Measurements from ENCODE around the gene WBP2.
A peak's percentile ranks its signal among the peaks of the same experiment; 100 is the strongest.
"Not testable (repeated sequence)": the region's sequence is repeated elsewhere in the genome, so short reads cannot be mapped to it uniquely, and the experiment has no call there.

Gene WBP2

DNA sequence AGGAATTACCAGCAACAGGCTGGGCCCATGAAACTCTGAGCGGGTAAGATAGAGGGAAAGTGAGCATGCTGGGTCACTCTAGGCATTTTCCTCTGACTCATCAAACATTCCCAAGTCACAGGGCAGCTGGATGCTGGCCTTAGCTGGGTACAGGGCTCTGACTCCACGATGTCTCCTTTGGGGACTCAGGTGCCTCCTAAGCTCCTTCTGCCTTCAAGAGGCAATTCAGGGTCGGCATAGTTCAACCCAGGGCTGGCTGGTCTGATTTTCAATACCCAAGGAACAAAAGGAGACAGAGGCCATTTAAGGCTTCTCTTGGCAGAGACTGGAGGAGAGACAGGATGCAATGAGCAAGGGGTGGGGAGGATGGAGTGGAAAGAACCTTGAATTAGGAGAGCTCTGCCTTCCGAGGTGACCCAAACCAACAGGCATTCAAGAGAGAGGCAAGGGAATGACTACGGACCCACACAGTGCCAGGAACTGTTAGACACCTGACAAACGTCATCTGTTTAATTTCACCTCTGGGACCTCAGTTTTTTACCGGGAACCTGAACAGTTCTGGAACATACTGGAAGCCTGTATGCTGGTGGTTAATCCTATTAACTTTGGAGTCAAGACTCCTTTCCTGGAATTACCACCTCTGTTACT lies 910 bp downstream of the WBP2 start:
- no peak for DNase-seq (ENCODE audit: low spot score)
- TF ChIP-seq, protein P1, sequence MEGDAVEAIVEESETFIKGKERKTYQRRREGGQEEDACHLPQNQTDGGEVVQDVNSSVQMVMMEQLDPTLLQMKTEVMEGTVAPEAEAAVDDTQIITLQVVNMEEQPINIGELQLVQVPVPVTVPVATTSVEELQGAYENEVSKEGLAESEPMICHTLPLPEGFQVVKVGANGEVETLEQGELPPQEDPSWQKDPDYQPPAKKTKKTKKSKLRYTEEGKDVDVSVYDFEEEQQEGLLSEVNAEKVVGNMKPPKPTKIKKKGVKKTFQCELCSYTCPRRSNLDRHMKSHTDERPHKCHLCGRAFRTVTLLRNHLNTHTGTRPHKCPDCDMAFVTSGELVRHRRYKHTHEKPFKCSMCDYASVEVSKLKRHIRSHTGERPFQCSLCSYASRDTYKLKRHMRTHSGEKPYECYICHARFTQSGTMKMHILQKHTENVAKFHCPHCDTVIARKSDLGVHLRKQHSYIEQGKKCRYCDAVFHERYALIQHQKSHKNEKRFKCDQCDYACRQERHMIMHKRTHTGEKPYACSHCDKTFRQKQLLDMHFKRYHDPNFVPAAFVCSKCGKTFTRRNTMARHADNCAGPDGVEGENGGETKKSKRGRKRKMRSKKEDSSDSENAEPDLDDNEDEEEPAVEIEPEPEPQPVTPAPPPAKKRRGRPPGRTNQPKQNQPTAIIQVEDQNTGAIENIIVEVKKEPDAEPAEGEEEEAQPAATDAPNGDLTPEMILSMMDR (IDR thresholded peaks at IDR 0.05; ENCODE audit: extremely low read depth, missing control alignments): no peak

DNA sequence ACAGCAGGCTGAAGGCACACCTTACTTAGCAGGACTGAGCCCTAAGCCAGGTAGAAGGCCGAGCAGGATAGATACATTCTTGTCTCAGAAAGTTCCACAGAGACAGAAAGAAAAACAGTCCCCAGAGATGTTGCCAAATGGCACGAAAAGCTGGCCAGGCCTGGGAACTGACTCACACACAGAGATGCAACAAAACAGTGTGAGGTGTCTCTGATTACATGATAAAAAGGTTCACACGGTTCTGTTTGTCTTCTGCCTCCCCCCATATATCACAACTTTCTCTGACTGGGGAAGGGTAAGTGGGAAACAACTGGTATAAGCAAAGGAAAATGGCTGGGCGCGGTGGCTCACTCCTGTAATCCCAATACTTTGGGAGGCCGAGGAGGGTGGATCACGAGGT lies 1.7 kb downstream of the WBP2 start:
- DNase-seq (ENCODE audit: low spot score): no peak

DNA sequence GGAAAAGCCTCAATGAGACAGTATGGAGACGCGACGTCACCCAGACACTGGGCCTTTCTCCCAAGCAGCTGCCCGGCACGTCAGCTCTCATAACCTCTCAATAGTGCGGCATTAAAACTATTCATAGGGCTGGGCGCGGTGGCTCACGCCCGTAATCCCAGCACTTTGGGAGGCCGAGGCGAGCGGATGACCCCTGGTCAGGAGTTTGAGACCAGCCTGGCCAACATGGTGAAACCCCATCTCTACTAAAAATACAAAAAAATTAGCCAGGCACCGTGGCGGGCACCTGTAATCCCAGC lies 3.5 kb downstream of the WBP2 start:
- not testable (repeated sequence) for DNase-seq (ENCODE audit: low spot score)

More for the DNA sequence above, 1.7 kb downstream of the WBP2 start:
- TF ChIP-seq, protein P1 (IDR thresholded peaks at IDR 0.05; ENCODE audit: extremely low read depth, missing control alignments): no peak

DNA sequence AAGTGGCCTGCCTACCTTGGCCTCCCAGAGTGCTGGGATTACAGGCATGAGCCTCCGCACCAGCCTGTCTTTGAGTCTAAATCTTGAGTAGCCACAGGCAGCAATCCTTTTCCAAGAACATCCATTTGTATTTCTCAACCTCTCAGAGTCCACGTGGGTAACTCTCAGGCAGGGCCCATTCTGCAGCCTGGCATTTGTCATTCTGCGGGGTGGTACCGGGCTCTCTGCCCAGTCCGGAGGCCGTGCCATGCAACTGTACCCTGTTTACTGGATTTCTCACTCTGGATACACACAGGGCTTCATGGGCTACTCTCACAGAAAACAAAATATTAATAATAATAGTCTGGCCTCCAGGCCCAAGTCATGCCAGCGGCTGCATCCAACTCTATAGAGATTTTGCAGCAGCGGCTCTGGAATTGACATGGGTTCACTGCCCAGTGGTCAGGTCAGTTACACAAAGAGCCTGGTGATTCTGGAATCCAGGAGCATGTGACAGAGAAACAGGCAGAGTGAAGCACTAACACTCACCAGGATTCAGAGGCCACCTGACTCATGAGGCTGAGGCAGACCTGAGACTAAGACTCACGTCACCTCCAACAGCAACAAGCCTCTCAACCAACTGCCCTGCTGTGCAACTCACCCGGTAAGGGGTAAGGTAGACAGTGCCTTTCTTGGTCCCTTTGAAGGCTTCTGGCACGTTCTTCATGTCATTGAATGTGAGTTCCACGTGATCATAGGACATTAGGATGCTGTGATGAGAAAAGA lies 4.0 kb downstream of the WBP2 start:
- DNase-seq (ENCODE audit: low spot score): no peak
- TF ChIP-seq, protein P1 (IDR thresholded peaks at IDR 0.05; ENCODE audit: extremely low read depth, missing control alignments): no peak

DNA sequence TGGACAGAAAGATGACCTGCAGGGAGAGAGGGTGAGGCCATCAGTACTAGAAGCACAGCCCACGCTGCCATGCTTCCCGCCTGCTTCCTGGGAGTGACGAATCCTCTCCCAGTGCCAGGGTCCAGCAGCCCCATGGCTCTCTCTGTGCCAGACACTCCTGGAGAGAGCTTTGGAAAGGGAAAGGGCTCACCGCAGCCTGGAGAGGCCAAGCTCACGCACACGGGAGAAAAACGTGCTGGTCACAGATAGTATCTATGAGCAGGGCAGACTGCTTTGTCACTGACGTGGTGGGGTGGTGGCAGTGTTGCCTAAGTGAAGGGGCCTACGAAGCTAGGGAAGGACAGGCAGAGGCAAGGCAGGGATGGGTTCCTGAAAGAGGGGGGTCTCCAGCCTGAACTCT lies 5.4 kb downstream of the WBP2 start:
- DNase-seq (ENCODE audit: low spot score): no peak
- TF ChIP-seq, protein P1 (IDR thresholded peaks at IDR 0.05; ENCODE audit: extremely low read depth, missing control alignments): no peak

DNA sequence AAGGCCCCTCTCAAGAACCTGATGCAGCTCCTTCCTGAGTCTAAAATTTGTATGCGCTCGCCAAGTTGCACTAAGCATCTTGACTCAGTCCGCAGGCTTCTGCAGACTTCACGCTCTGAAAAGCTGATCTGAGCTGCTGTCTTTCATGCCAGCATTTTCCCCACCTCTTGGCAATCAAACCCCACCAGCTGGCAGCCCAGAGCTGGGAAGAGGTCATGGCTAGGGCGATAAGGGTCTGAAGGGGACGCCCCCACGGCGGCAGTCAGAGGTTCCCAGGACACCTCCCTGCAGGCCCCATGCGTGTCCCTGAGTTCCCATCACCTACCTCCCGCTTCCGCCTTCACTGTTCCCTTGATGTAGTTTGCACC lies 5.9 kb downstream of the WBP2 start:
- TF ChIP-seq, protein P1 (IDR thresholded peaks at IDR 0.05; ENCODE audit: extremely low read depth, missing control alignments): no peak
- no peak for DNase-seq (ENCODE audit: low spot score)

DNA sequence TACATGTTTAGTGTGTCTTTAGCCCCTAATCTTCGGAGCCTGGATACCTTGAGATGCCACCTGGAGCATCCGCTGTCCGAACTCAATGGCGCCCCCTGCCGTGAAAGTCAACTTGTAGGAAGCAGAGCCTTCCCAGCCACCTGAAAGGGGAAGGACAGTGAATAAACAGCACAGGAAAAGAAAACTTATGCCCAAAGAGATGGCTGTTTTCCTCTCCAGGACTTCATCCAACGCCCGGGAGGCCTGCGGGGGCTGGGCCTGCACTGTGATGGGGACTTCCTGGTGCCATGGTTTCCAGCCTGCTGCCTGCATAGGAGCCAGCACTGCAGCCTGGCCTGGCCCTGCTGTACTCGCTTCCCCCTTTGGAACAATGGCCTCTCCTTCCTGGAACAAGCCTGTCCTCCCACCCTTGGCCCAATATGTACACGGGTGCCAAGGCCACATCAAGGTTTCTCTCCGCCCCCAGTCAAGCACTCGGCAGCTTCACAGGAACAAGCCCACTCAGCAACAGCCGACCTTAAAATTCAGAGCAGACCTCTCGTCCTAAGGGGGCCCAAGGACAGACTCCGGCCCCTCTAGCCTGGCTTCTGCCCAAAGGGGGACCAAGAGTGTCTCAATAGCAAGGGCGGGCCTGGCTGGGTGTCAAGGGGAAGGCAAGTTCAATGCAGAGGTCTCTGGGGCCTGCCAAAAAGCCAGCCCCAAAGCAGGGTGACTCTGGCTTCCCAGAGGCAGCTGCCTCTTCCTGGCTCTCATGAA lies 6.4 kb downstream of the WBP2 start:
- TF ChIP-seq, protein P1 (IDR thresholded peaks at IDR 0.05; ENCODE audit: extremely low read depth, missing control alignments): peak; percentile 61
- DNase-seq (ENCODE audit: low spot score): peak; percentile 56
